ENCODE data around the gene ZFYVE28. TPM values are rescaled to one million over a fixed set of nuclear protein-coding genes. Genes with fewer than 3 reads are reported as not detected.

Gene ZFYVE28
- total RNA-seq, 1 donor from 2014 or later = 0.44 TPM

DNA sequence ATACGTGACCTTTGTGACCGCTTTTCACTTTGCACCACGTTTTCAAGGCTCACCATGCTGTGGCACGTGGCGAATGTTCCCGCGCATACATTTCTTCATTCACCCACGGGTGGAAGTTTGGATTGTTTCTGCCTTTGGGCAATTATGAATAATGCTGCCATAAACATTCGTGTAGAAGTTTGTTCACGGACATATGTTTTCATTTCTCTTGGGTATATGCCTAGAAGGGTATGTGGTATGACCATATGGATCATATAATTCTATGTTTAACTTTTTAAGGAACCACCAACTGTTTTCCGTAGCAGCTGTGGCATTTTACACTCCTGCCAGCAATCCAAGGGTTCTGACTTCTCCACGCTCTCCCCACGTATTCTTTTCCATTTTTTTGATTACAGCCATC lies 95.6 kb downstream of the ZFYVE28 start:
- Mint-ChIP-seq H3K9me3 (ENCODE audit: unreplicated experiment) (no peaks in the 10 kb centered on the region), H3K4me1 (ENCODE audit: unreplicated experiment) (no peaks in the 10 kb centered on the region), H3K27ac (ENCODE audit: unreplicated experiment) (no peak overlapping the region), H3K36me3 (ENCODE audit: low read depth, unreplicated experiment) (no peaks in the 10 kb centered on the region), H3K4me3 (ENCODE audit: unreplicated experiment) (no peak overlapping the region), H3K27me3 (ENCODE audit: unreplicated experiment) (no peaks in the 10 kb centered on the region)
- TF ChIP-seq, protein P1, sequence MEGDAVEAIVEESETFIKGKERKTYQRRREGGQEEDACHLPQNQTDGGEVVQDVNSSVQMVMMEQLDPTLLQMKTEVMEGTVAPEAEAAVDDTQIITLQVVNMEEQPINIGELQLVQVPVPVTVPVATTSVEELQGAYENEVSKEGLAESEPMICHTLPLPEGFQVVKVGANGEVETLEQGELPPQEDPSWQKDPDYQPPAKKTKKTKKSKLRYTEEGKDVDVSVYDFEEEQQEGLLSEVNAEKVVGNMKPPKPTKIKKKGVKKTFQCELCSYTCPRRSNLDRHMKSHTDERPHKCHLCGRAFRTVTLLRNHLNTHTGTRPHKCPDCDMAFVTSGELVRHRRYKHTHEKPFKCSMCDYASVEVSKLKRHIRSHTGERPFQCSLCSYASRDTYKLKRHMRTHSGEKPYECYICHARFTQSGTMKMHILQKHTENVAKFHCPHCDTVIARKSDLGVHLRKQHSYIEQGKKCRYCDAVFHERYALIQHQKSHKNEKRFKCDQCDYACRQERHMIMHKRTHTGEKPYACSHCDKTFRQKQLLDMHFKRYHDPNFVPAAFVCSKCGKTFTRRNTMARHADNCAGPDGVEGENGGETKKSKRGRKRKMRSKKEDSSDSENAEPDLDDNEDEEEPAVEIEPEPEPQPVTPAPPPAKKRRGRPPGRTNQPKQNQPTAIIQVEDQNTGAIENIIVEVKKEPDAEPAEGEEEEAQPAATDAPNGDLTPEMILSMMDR (IDR thresholded peaks at IDR 0.05; ENCODE audit: unreplicated experiment) = no peak
- no peak for DNase-seq (ENCODE audit: low spot score)

DNA sequence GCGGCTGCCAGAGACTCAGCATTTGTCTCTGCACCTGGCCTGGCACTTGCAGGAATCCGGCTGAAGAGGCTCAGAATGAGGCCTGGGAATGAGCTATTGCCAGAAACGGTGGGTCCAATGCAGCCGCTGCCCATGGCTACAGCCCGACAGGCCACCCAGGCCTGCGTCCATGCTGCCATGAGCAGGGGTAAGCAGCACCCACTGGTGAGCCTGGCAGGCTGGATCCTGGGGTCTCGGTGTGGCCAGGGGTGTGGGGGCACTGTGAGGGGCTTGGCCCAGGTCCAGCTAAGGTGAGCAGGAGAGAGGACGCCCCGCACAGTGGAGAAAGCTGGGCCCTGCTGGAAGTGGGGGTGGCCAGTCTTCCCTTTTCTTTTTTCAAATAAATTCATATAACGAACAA lies 96.2 kb downstream of the ZFYVE28 start:
- TF ChIP-seq, protein P1 (IDR thresholded peaks at IDR 0.05; ENCODE audit: unreplicated experiment) = no peak
- Mint-ChIP-seq H3K9me3 (ENCODE audit: unreplicated experiment) (no peaks in the 10 kb centered on the region), H3K36me3 (ENCODE audit: low read depth, unreplicated experiment) (no peaks in the 10 kb centered on the region), H3K27ac (ENCODE audit: unreplicated experiment) (no peak overlapping the region), H3K4me1 (ENCODE audit: unreplicated experiment) (no peaks in the 10 kb centered on the region), H3K4me3 (ENCODE audit: unreplicated experiment) (no peak overlapping the region), H3K27me3 (ENCODE audit: unreplicated experiment) (no peaks in the 10 kb centered on the region)
- no peak for DNase-seq (ENCODE audit: low spot score)

DNA sequence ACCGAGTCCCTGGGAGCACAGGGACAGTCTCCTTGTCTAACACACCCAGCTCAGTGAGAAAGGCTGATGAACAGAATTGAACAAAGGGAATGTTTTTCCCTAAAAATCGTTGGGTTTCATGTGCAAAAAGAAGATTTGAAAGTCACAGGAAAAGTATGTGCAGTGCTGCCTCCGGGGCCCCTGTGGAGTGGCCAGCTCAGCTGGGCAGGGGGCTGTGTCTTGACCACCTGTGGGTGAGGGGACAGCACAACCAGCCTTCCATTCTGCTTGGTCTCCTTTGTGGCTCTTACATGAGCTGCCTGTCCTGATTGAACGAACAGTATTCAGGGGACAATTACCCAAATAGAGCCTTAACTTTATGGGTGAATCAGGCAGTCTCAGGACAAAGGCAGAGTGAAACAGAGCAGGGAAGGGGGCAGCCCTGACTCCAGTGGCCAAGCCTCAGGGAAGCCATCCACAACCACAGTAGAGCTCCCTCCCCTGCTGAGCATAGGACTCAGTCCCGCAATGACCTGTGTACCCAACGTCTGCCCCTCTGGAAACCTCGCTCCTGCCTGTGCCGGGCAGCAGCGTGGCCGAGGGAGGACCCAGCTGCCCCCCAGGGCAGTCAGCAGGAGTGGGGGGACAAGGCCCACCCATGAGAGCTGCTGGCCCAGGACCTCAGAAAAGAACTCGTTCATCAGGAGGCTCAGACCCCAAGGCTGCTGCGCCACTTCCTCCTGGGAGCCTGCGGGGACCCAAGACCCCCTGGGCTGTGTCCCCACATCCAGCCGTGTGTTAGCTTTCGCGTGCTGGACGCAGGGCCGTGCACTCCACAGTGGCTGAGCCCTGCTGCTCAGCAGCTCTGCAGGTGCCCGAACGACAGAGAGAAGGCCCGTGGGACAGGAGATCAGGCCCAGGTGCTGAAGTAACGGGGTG lies 96.9 kb downstream of the ZFYVE28 start:
- no peak for DNase-seq (ENCODE audit: low spot score)
- H3K9me3 Mint-ChIP-seq (ENCODE audit: unreplicated experiment) = no peaks in the 10 kb centered on the region
- H3K4me1 Mint-ChIP-seq (ENCODE audit: unreplicated experiment) = no peaks in the 10 kb centered on the region
- H3K27me3 Mint-ChIP-seq (ENCODE audit: unreplicated experiment) = no peaks in the 10 kb centered on the region
- no peak overlapping the region for H3K27ac Mint-ChIP-seq (ENCODE audit: unreplicated experiment)
- no peak overlapping the region for H3K4me3 Mint-ChIP-seq (ENCODE audit: unreplicated experiment)
- H3K36me3 Mint-ChIP-seq (ENCODE audit: low read depth, unreplicated experiment) = no peaks in the 10 kb centered on the region
- TF ChIP-seq, protein P1 (IDR thresholded peaks at IDR 0.05; ENCODE audit: unreplicated experiment) = no peak

DNA sequence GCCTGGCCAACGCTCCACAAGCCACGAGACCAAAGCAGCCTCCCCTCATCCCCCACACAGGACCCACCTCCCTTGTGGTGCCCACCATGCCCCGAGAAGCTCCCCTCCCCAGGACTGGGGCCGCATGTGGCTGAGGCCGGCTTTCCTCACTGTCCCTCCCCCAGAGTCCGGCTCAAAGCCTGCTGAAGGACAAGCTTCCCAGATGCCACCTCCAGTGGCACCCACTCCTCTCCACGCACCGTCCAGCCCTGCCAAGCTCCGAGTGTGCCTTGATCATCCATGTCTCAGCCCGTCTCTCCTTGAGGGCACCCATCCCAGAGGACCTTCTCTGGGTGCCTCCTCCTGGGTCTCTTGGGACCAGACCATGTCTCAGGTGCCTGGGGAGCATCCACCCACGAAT lies 97.7 kb downstream of the ZFYVE28 start:
- no peaks in the 10 kb centered on the region for H3K9me3 Mint-ChIP-seq (ENCODE audit: unreplicated experiment)
- no peaks in the 10 kb centered on the region for H3K4me1 Mint-ChIP-seq (ENCODE audit: unreplicated experiment)
- H3K27ac Mint-ChIP-seq (ENCODE audit: unreplicated experiment) = no peak overlapping the region
- TF ChIP-seq, protein P1 (IDR thresholded peaks at IDR 0.05; ENCODE audit: unreplicated experiment) = no peak
- no peaks in the 10 kb centered on the region for H3K27me3 Mint-ChIP-seq (ENCODE audit: unreplicated experiment)
- H3K4me3 Mint-ChIP-seq (ENCODE audit: unreplicated experiment) = no peak overlapping the region
- no peaks in the 10 kb centered on the region for H3K36me3 Mint-ChIP-seq (ENCODE audit: low read depth, unreplicated experiment)
- DNase-seq (ENCODE audit: low spot score) = no peak

DNA sequence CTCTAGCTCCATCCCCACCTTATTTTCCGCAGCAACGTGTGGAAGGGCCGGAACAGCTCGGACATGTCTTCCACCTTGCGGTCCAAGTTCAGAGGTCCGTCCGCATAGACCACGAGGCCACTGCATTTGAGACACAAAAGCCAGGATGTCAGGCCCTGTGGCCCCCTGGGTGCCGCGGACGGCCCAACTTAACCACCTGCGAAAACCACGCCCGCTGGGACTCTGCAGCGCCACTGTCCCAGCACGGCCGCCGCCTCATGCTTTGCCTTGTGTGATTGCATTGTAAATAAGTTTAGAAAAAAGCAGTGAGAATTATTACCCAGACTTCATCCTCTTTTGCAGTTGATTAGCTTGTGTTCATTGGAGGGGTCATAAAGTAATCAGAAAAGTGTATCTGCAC lies 98.3 kb downstream of the ZFYVE28 start:
- TF ChIP-seq, protein P1 (IDR thresholded peaks at IDR 0.05; ENCODE audit: unreplicated experiment) = no peak
- H3K27ac Mint-ChIP-seq (ENCODE audit: unreplicated experiment) = no peak overlapping the region
- H3K4me3 Mint-ChIP-seq (ENCODE audit: unreplicated experiment) = no peak overlapping the region
- no peaks in the 10 kb centered on the region for H3K4me1 Mint-ChIP-seq (ENCODE audit: unreplicated experiment)
- H3K9me3 Mint-ChIP-seq (ENCODE audit: unreplicated experiment) = no peaks in the 10 kb centered on the region
- no peaks in the 10 kb centered on the region for H3K27me3 Mint-ChIP-seq (ENCODE audit: unreplicated experiment)
- H3K36me3 Mint-ChIP-seq (ENCODE audit: low read depth, unreplicated experiment) = no peaks in the 10 kb centered on the region
- DNase-seq (ENCODE audit: low spot score) = no peak

Data from endothelial cell (in vitro differentiated cells).